Naive B cell (primary cell): ENCODE results near the gene SMYD2. TPM values are rescaled to one million over a fixed set of nuclear protein-coding genes. Genes with fewer than 3 reads are reported as not detected.
"Not testable (repeated sequence)": the region's sequence is repeated elsewhere in the genome, so short reads cannot be mapped to it uniquely, and the experiment has no call there.

Source experiments
- ATAC-seq, 2 donors: fragments of 150-1000 bp; cut with Tn5 transposase; 2 replicates each; pipeline ENCODE4 v1.10.0; 2021; ENCODE audit warnings: low read depth in 2 of 2, mild to moderate bottlenecking in 2 of 2, moderate library complexity in 2 of 2
- DNase-seq: peaks from one replicate; pipeline ENCODE4 v3.0.0; 2022
- H3K27ac Mint-ChIP-seq, 6 donors: one replicate each; pipeline ENCODE4 v1.8.0; 2020 to 2022; ENCODE audit warnings: mild to moderate bottlenecking in 6 of 6, mixed read lengths in 6 of 6, moderate library complexity in 5 of 6, inconsistent platforms in 2 of 6
- H3K27me3 Mint-ChIP-seq, 3 donors: one replicate each; pipeline ENCODE4 v1.8.0; 2021 to 2022; ENCODE audit warnings: mixed read lengths in 3 of 3, mild to moderate bottlenecking in 1 of 3
- H3K36me3 Mint-ChIP-seq, 2 donors: one replicate each; pipeline ENCODE4 v1.8.0; 2020 to 2022; ENCODE audit warnings: mixed read lengths in 2 of 2, inconsistent platforms in 1 of 2, mild to moderate bottlenecking in 1 of 2
- H3K4me1 Mint-ChIP-seq, 3 donors: one replicate each; pipeline ENCODE4 v1.8.0; 2020 to 2022; ENCODE audit warnings: mixed read lengths in 3 of 3, inconsistent platforms in 1 of 3, mild to moderate bottlenecking in 1 of 3, moderate library complexity in 1 of 3
- H3K4me3 Mint-ChIP-seq, 8 donors: one replicate each; pipeline ENCODE4 v1.8.0; 2020 to 2022; ENCODE audit warnings: mild to moderate bottlenecking in 8 of 8, mixed read lengths in 8 of 8, moderate library complexity in 8 of 8, inconsistent platforms in 2 of 8
- H3K9me3 Mint-ChIP-seq, 7 donors: one replicate each; pipeline ENCODE4 v1.8.0; 2020 to 2022; ENCODE audit warnings: mixed read lengths in 7 of 7, mild to moderate bottlenecking in 5 of 7, inconsistent platforms in 2 of 7, moderate library complexity in 1 of 7
- polyA plus RNA-seq, 6 donors: library from polyadenylated mRNA; unstranded; fragments of 300-500 nt; fragmentation: Illumina TruSeq; gene quantifications; one replicate each; pipeline ENCODE4 v1.2.3, GENCODE V29; 2021; ENCODE audit warnings: low read depth in 6 of 6

The SMYD2 gene
- polyA plus RNA-seq, 6 donors from 2014 or later, result 28.3 to 76.8 (median 33.9) TPM

DNA sequence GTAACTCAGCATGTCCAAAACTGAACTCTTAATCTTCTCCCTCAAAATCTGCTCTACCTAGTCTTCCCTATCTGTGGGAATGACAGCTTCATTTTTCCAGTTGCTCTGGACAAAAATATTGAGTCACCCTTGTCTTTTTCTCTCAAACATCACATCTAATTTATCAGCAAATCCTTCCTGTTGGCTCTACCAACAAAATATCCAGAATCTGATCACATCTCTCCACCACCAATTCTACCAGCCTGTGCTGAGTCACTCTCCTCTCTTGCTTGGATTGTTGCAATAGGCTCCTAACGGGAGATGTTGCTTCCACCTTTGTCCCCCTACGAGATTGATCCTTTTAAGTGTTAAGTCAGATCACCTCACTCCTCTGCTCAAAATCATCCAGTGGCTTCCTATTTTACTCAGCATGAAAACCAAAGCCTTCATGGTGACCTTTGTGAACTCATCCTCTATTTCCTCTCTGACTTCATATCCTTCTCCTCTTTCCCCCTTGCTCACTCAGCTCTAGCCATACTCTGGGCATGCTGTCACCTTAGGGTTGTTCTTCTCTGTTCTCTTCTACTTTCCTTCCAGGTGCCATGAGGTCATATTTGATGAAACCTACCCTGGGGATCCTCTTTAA lies 21.5 kb upstream of the SMYD2 start:
- Mint-ChIP-seq H3K27ac (no peak overlapping the region), H3K36me3 (no peaks in the 10 kb centered on the region), H3K4me1 (peaks cover 0 to 3% (median 0%) of the 10 kb centered on the region in 3 donors), H3K27me3 (peaks cover 48 to 60% (median 54%) of the 10 kb centered on the region in 3 donors), H3K9me3 (peaks cover 0 to 17% (median 7%) of the 10 kb centered on the region in 7 donors), H3K4me3 (no peak overlapping the region)
- DNase-seq, result no peak
- ATAC-seq, result no peak

DNA sequence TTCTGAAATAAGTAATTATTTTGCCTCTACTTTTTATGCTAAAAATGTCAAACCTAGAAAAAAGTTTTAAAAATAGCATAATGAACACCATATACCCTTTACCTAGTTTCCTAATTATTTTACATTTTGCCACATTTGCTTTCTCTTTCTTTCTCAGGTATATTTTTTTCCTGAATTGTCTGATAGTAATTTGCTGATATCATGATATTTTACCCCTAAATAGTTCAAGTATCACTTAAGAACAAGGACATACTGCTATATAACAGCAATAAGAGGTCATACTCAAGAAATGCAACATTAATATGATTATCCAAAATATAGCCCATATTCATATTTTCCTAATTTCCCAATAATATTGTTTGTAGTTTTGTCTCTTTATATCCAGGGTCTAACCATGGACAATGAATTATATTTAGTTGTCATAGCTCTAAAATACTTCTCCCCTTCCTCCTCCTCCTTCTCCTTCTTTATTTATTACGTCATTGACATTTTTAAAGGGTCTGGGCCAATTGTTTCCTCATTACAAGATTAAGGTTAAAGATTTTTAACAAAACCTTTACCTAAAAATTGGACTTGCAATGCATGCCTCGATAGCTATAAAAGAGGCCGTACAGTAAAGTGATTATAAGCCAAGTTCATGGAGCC lies 20.3 kb upstream of the SMYD2 start:
- H3K27me3 Mint-ChIP-seq, result peaks cover 56 to 64% (median 58%) of the 10 kb centered on the region in 3 donors
- H3K4me1 Mint-ChIP-seq, result peaks cover 0 to 3% (median 0%) of the 10 kb centered on the region in 3 donors
- H3K36me3 Mint-ChIP-seq, result no peaks in the 10 kb centered on the region
- no peak overlapping the region for H3K27ac Mint-ChIP-seq
- ATAC-seq (no peak), DNase-seq (no peak)
- no peak overlapping the region for H3K4me3 Mint-ChIP-seq
- H3K9me3 Mint-ChIP-seq, result peaks cover 0 to 10% (median 4%) of the 10 kb centered on the region in 7 donors

DNA sequence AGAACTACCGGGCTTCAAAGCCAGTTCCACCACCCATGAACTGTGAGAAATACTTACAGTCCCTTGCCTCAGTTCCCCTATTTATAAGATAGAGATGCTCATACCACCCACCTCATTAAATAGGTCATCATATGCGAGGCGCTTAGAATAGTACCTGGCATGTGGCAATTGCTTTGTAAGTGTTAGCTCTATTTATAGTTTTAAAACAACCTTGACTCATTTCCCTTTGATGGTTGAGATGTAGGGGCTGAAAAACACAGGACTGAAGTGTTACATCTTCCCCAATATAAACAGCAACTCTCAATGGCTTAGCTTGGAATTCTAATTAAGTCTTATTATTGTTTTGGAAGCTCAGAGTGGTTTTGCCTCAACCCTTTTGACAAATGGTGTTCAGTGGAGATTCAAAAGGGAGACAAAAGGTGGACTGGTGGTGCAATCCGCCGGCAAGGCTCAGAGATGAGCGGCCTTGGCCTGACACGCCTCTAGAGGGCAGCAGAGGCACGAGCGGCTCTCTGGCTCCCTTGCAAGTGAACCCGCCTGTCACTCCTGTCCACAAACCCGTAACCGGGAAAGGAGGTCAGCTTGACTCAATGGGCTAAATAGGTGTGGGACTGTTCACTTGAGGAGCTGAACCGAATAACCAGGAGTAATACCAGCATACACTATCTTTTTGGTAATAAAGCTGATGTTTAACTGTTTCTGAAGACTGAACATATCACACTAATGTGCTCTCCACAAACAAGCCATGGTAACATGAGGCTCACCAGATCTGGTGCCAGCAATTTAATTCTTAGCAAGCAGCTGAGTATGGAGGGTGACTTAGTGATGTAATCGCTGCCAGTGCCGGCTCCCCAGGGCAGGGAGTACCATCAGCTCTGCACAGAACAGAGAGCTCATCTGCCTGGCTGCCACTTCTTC lies 19.5 kb upstream of the SMYD2 start:
- Mint-ChIP-seq H3K36me3 (no peaks in the 10 kb centered on the region), H3K4me3 (no peak overlapping the region), H3K4me1 (peaks cover 0 to 3% (median 0%) of the 10 kb centered on the region in 3 donors), H3K27ac (no peak overlapping the region), H3K27me3 (peaks cover 57 to 68% (median 60%) of the 10 kb centered on the region in 3 donors), H3K9me3 (peaks cover 0 to 5% (median 2%) of the 10 kb centered on the region in 7 donors)
- DNase-seq (peak; percentile 65), ATAC-seq (peak; percentile 75 to 83)

DNA sequence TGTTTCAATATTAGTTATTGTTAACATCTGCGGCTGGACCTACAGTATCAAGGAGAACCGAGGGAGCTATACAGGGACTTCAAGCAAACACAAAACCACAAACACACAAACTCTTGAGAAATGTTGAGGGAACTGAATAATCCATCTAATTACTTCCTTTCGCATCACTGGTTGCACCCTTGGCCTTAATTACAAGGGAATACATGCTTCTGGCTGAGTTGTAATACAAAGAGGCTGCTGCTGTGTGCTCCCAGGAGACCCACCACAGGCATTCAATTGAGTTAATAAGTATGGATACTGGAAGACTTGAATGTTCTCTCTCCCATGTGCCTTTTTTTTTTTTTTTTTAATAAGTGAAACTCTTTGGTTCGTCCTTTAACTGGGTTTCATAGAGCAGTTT lies 16.8 kb upstream of the SMYD2 start:
- Mint-ChIP-seq H3K4me3 (no peak overlapping the region), H3K36me3 (no peaks in the 10 kb centered on the region), H3K27me3 (peaks cover 39 to 59% (median 47%) of the 10 kb centered on the region in 3 donors), H3K9me3 (no peaks in the 10 kb centered on the region), H3K4me1 (peaks cover 0 to 3% (median 0%) of the 10 kb centered on the region in 3 donors), H3K27ac (no peak overlapping the region)
- ATAC-seq (no peak), DNase-seq (no peak)

DNA sequence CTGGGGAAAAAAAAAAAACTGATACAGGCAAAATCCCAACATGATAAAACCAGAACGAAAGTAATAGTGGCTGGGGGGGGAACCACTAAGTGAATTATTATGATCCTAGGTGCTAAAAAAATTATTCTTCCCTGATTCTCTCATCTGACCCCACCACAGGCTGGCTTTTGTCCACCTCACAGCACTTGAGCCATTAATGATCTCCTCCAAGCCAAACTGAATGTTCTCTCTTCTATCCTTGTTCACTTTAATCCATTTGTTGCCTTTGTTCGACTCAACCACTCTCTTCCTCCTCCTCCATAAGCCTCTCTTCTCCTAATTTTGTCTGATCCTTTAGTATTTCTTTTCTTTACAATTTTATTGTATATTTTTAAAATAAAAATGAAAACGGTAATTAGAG lies 16.0 kb upstream of the SMYD2 start:
- no peaks in the 10 kb centered on the region for H3K9me3 Mint-ChIP-seq
- DNase-seq (no peak), ATAC-seq (no peak)
- peaks cover 0 to 3% (median 0%) of the 10 kb centered on the region in 3 donors for H3K4me1 Mint-ChIP-seq
- no peak overlapping the region for H3K4me3 Mint-ChIP-seq
- H3K36me3 Mint-ChIP-seq, result no peaks in the 10 kb centered on the region
- peaks cover 37 to 55% (median 39%) of the 10 kb centered on the region in 3 donors for H3K27me3 Mint-ChIP-seq
- H3K27ac Mint-ChIP-seq, result no peak overlapping the region

DNA sequence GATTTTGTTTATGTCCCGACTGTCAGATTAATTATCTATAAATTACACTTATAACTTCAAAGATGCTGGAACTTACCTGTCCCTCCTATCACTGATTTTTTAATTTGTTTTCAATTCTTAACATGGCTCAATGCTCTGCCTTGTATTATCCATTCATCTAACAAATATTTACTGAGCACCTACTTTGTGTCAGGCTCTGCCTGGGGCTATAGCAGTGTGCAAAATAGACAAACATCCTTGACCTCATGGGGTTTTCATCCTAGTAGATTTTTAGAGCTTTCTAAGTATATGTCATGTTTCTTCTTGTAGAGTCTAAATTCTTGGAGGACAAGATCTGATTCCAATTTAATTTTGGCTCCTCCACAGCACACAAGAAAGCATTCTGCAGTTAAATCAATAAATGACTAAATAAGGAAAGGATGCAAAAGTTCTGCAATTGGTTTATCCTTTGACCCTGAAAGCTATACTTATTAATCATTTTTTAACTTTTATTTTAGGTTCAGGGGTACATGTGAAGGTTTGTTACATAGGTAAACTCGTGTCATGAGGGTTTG lies 10.8 kb upstream of the SMYD2 start:
- Mint-ChIP-seq H3K36me3 (no peaks in the 10 kb centered on the region), H3K4me1 (no peaks in the 10 kb centered on the region), H3K27me3 (peaks cover 7 to 16% (median 16%) of the 10 kb centered on the region in 3 donors), H3K4me3 (no peak overlapping the region), H3K9me3 (peaks cover 3 to 11% (median 5%) of the 10 kb centered on the region in 7 donors), H3K27ac (no peak overlapping the region)
- ATAC-seq (no peak), DNase-seq (no peak)

DNA sequence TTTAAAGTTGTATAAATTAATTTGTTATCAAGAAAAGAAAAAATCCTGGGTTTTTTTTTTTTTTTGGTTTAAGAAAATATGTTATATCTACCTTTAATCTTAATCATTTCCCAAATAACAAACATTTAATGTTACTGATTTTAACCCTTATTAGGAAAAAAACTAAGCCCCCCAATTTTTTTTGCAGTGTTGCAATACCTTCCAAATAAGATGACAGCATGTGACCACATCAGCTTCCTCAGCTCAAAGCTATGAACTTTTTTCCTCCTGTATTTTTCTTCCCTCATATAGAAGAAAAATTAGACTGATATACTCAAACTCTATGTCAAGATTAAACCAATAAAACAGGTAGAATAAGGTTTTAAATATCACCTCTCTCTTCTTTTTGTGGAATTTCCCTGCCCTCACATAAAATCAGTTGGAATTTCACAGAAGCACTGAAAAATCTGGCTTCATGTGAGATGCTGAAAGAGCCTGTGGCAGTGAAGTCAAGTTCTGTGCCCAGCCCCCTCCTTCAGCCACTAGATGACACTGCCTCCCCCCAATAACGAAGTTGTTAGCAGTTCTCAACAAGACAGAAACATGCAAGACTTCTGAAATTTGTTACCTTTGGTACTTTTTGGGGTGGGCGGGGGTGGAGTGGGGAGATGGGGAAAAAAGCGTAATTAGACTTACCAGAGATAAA lies 9.6 kb upstream of the SMYD2 start:
- Mint-ChIP-seq H3K4me3 (no peak overlapping the region), H3K27ac (peak overlapping the region in 1 of 6 donors; percentile 52), H3K4me1 (no peaks in the 10 kb centered on the region), H3K27me3 (peaks cover 0 to 10% (median 7%) of the 10 kb centered on the region in 3 donors), H3K36me3 (no peaks in the 10 kb centered on the region), H3K9me3 (peaks cover 3 to 13% (median 6%) of the 10 kb centered on the region in 7 donors)
- DNase-seq (no peak), ATAC-seq (no peak)

DNA sequence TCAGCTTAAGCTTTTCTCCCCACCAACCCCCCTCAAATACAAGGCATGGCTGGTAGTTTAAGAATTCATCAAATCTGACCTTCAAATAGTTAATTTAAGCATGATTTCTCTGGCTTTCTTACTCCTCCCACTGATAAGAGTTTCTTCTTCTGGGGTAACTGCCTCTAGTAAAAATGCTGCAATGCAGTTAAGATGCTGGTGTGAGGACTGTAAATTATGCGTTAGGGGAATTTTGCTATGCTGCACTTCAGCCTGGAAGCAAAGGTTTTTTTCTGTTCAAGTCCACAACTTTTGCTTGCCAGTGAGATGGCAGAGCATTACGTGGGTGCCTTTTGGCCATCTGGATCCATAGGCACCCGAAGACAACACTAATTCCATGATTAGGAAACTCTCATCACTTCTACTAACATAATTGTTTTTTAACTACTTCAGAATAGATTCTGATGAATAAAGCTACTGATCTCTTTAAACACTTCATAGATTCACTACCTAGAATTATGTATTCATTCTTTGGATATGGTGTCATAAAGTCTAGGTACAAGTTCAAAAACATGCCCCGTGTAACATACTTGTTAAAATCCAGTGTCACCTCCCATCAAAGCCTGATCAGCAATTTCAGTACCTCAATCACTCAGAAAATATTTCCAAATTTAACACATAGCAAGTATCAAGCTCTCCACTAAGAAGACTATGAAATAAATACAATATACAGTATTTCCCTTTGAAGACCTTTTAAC lies 8.8 kb upstream of the SMYD2 start:
- no peak for DNase-seq
- ATAC-seq, result no peak
- peak overlapping the region in 1 of 6 donors; percentile 2 for H3K27ac Mint-ChIP-seq
- no peak overlapping the region for H3K4me3 Mint-ChIP-seq
- no peaks in the 10 kb centered on the region for H3K4me1 Mint-ChIP-seq
- peaks cover 0 to 10% (median 7%) of the 10 kb centered on the region in 3 donors for H3K27me3 Mint-ChIP-seq
- H3K9me3 Mint-ChIP-seq, result peaks cover 3 to 18% (median 12%) of the 10 kb centered on the region in 7 donors
- H3K36me3 Mint-ChIP-seq, result peaks cover 0 to 6% of the 10 kb centered on the region in 2 donors

DNA sequence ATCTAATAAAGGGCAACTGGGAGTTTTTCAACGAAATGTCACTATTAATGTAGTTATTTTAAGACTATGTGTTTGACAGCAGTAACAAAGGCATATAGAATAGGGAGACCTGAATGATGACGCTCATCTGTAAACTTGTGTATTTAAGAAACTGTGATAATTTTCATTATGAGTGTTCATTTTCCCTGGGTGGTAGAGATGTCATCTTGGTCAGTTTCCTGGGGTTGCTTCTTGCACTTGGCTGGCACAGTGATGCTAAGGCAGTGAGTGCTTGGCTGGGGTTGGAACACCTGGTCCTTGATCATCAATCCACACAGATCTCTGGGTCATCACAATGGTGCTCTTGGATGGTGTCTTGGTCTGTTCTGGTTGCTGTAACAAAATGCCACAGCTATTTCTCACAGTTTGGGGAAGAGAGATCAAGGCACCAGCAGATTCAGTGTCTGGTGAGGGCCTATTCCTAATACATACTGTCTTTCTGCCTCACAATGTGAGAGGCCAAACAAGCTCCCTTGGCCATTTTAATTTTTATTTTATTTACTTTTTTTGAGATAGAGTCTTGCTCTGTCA lies 7.9 kb upstream of the SMYD2 start:
- H3K27ac Mint-ChIP-seq, result peak overlapping the region in 1 of 6 donors; percentile 55
- ATAC-seq, result no peak

DNA sequence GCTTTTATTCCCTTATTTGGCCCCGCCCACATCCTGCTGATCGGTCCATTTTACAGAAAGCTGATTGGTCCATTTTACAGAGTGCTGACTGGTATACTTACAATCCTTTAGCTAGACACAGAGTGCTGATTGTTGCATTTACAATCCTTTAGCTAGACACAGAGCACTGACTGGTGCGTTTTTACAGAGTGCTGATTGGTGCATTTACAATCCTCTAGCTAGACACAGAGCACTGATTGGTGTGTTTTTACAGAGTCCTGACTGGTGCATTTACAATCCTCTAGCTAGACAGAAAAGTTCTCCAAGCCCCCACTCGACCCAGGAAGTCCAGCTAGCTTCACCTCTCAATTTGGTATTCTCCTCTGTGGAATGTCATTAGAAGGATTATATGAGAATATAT lies 5.3 kb upstream of the SMYD2 start:
- not testable (repeated sequence) for DNase-seq, ATAC-seq, H3K36me3 Mint-ChIP-seq, H3K27ac Mint-ChIP-seq, H3K4me3 Mint-ChIP-seq, H3K27me3 Mint-ChIP-seq
- Mint-ChIP-seq H3K4me1 (peaks cover 13 to 24% (median 17%) of the 10 kb centered on the region in 3 donors), H3K9me3 (peaks cover 3 to 18% (median 12%) of the 10 kb centered on the region in 7 donors)

More for the DNA sequence above, 7.9 kb upstream of the SMYD2 start:
- Mint-ChIP-seq H3K4me3 (no peak overlapping the region), H3K36me3 (peaks cover 0 to 8% of the 10 kb centered on the region in 2 donors), H3K27me3 (peaks cover 0 to 10% (median 7%) of the 10 kb centered on the region in 3 donors), H3K9me3 (peaks cover 3 to 18% (median 12%) of the 10 kb centered on the region in 7 donors), H3K4me1 (peaks cover 0 to 3% (median 0%) of the 10 kb centered on the region in 3 donors)
- no peak for DNase-seq

DNA sequence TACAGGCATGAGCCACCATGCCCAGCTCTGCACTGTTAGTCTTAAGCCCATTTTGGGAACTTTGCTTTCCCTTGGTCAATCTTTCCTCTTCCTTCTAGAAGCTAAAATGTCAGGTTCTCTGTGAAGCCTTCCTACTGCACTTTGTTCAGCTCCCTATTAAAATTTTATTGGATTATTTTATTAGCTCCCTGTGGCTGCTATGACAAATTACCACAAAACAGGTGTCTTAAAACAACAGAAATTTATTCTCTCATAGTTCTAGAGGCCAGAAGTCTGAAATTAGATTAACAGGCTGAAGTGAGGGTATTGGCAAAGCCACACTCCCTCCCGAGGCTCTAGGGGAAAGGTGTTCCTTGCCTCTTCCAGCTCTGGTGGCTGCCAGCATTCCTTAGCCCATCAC lies 4.2 kb upstream of the SMYD2 start:
- ATAC-seq (no peak), DNase-seq (no peak)
- H3K36me3 Mint-ChIP-seq, result peaks cover 0 to 8% of the 10 kb centered on the region in 2 donors
- no peaks in the 10 kb centered on the region for H3K27me3 Mint-ChIP-seq
- H3K4me3 Mint-ChIP-seq, result no peak overlapping the region
- H3K27ac Mint-ChIP-seq, result peak overlapping the region in 1 of 6 donors; percentile 16
- H3K9me3 Mint-ChIP-seq, result peaks cover 3 to 18% (median 12%) of the 10 kb centered on the region in 7 donors
- H3K4me1 Mint-ChIP-seq, result peaks cover 15 to 27% (median 20%) of the 10 kb centered on the region in 3 donors
